IPS-15b (cell line): ENCODE measurements around the gene AKR1C2.
"Not testable (repeated sequence)": the region's sequence is repeated elsewhere in the genome, so short reads cannot be mapped to it uniquely, and the experiment has no call there.

ENCODE experiments used
- H3K27me3 ChIP-seq: one replicate; pipeline ENCODE4 v1.6.1; 2013; ENCODE audit warnings: low read length; ENCODE audit not compliant: control insufficient read depth, insufficient read depth
- H3K36me3 ChIP-seq: one replicate; pipeline ENCODE4 v1.6.1; 2013; ENCODE audit warnings: low read length; ENCODE audit not compliant: control insufficient read depth, insufficient read depth
- H3K4me1 ChIP-seq: one replicate; pipeline ENCODE4 v1.6.1; 2013; ENCODE audit warnings: mild to moderate bottlenecking, low read length; ENCODE audit not compliant: control insufficient read depth, insufficient read depth
- H3K4me3 ChIP-seq: one replicate; pipeline ENCODE4 v1.5.1; 2013; ENCODE audit warnings: low read depth, low read length
- H3K9ac ChIP-seq: one replicate; pipeline ENCODE4 v1.6.1; 2013; ENCODE audit warnings: low read depth, mild to moderate bottlenecking, low read length
- H3K9me3 ChIP-seq: one replicate; pipeline ENCODE4 v1.6.1; 2013; ENCODE audit warnings: mild to moderate bottlenecking, low read length; ENCODE audit not compliant: control insufficient read depth, insufficient read depth

AKR1C2 gene

DNA sequence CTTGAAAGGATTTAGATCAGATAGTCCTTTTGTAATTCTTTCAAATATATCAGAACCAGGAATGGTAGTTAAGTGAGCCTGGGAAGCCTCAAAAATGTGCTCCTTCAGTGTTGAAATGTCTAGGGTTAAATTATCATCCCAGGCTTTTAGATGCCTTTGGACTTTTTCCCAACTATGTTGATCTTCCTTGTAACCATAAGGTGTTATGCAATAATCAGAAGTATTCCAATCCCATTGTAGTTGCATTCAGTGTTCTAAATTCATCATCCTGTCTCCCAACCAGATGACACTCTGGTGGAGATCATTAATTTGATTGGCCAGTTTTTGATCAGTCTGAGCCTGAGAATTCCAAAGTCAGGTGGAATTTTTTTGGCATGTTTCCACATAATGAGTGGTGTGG is 35.1 kb upstream of the AKR1C2 start:
- H3K27me3 ChIP-seq, result no peaks in the 10 kb centered on the region
- H3K9ac ChIP-seq, result no peak overlapping the region
- no peaks in the 10 kb centered on the region for H3K4me1 ChIP-seq
- H3K36me3 ChIP-seq, result no peaks in the 10 kb centered on the region
- H3K4me3 ChIP-seq, result no peak overlapping the region
- H3K9me3 ChIP-seq, result no peaks in the 10 kb centered on the region

DNA sequence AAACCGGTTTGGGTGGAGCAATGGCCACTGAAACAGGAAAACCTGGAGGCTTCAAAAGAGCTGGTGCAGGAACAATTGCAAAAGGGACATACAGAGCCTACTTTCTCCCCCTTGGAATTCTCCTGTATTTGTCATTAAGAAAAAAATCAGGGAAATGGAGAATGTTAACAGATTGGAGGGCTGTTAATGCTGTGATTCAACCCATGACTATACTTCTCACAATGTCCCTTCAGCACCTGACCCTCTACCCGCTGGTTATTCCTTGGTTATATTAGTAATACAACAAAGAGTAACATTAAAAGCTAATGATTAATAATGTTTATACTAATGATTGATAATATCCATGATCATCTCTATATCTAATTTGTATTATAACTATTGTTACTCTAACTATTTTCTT is 34.4 kb upstream of the AKR1C2 start:
- Histone ChIP-seq H3K4me1 (no peaks in the 10 kb centered on the region), H3K4me3 (no peak overlapping the region), H3K36me3 (no peaks in the 10 kb centered on the region), H3K27me3 (no peaks in the 10 kb centered on the region), H3K9ac (no peak overlapping the region), H3K9me3 (no peaks in the 10 kb centered on the region)

DNA sequence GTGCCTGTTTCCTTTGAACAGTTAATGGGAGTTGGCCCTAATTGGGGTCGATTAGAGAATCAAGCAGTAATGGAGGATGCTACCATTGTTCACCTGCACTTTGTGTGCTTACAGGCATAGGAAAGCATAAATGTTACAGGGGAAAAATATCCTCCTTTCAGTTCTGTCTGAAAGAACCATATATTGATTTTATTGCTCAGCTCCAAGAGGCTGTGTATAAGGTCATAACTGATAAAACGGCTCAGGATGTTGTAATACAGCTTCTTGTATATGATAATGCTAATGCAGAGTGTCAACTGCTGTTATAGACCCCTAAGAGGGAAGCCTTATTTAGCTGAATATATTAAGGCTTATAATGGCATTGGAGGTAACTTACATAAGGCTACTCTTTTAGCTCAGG is 32.9 kb upstream of the AKR1C2 start:
- Histone ChIP-seq H3K4me3 (no peak overlapping the region), H3K36me3 (no peaks in the 10 kb centered on the region), H3K4me1 (no peaks in the 10 kb centered on the region), H3K9me3 (no peaks in the 10 kb centered on the region), H3K27me3 (no peaks in the 10 kb centered on the region), H3K9ac (no peak overlapping the region)

- Histone ChIP-seq H3K9me3 (no peaks in the 10 kb centered on the region), H3K4me3 (no peak overlapping the region), H3K27me3 (no peaks in the 10 kb centered on the region), H3K4me1 (no peaks in the 10 kb centered on the region), H3K36me3 (no peaks in the 10 kb centered on the region), H3K9ac (no peak overlapping the region)
Observed at GRCh38 chr10:5035356-5035755, 31.7 kb upstream of the AKR1C2 start.

GRCh38 chr10:5034588-5034987 is 30.9 kb upstream of the AKR1C2 start:
- Histone ChIP-seq H3K9ac (no peak overlapping the region), H3K9me3 (no peaks in the 10 kb centered on the region), H3K27me3 (no peaks in the 10 kb centered on the region), H3K4me1 (no peaks in the 10 kb centered on the region), H3K36me3 (no peaks in the 10 kb centered on the region), H3K4me3 (no peak overlapping the region)

- Histone ChIP-seq H3K36me3 (no peaks in the 10 kb centered on the region), H3K27me3 (no peaks in the 10 kb centered on the region), H3K9ac (no peak overlapping the region), H3K4me1 (no peaks in the 10 kb centered on the region), H3K4me3 (no peak overlapping the region), H3K9me3 (no peaks in the 10 kb centered on the region)
Observed at GRCh38 chr10:5033061-5033778, 29.6 kb upstream of the AKR1C2 start.

DNA sequence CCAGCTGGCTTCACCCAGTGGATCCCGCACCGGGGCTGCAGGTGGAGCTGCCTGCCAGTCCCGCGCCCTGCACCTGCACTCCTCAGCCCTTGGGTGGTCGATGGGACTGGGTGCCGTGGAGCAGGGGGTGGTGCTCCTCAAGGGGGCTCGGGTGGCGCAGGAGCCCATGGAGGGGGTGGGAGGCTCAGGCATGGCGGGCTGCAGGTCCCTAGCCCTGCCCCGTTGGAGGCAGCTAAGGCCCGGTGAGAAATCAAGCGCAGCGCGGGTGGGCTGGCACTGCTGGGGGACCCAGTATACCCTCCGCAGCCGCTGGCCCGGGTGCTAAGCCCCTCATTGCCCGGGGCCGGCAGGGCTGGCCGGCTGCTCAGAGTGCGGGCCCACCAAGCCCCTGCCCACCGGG is 28.8 kb upstream of the AKR1C2 start:
- not testable (repeated sequence) for H3K9me3 ChIP-seq, H3K9ac ChIP-seq, H3K4me3 ChIP-seq, H3K36me3 ChIP-seq, H3K27me3 ChIP-seq, H3K4me1 ChIP-seq

- not testable (repeated sequence) for H3K4me1 ChIP-seq, H3K9ac ChIP-seq, H3K27me3 ChIP-seq, H3K4me3 ChIP-seq, H3K9me3 ChIP-seq, H3K36me3 ChIP-seq
Observed at GRCh38 chr10:5031588-5031987, 27.9 kb upstream of the AKR1C2 start.

DNA sequence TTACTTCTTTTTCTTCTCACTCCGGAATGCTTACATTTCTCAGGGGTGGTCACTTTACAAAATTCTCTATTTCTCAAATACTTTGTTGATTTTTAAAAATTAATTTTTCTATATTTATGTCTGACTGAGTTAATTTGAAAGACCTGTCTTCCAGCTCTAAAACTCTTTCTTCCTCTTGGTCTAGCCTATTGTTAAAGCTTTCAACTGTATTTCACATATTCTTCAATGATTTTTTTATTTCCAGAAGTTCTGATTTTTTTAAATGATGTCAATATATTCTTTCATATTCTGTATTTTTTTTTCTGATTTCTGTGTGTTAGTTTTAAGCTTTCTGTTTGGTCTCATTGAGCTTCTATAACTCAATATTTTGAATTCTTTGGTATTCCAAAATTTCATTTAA is 27.3 kb upstream of the AKR1C2 start:
- H3K27me3 ChIP-seq, result no peaks in the 10 kb centered on the region
- H3K4me1 ChIP-seq, result no peaks in the 10 kb centered on the region
- H3K4me3 ChIP-seq, result no peak overlapping the region
- no peaks in the 10 kb centered on the region for H3K9me3 ChIP-seq
- H3K36me3 ChIP-seq, result no peaks in the 10 kb centered on the region
- H3K9ac ChIP-seq, result no peak overlapping the region

DNA sequence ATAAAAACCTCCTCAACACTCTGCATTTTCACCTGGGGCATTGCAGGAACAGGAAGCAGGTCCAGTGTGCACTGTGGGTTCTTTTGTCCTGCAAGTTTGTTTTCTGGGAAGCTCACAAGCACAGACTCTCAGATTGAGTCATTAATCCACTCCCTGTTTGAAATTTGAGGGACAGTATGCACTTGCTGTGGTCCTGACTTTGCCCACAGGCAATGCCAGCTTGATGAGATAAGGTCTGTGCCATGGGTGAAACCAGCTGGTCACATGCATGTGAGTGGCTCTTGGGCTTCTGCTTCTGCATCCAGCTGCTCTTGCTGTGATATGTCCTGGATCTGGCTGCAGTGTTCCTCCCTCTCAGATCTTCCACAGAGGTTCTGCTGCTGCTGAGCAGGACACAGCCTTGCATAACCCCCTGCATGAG is 21.8 kb upstream of the AKR1C2 start:
- H3K4me1 ChIP-seq, H3K9me3 ChIP-seq, H3K4me3 ChIP-seq, H3K36me3 ChIP-seq, H3K9ac ChIP-seq, H3K27me3 ChIP-seq: not testable (repeated sequence)

DNA sequence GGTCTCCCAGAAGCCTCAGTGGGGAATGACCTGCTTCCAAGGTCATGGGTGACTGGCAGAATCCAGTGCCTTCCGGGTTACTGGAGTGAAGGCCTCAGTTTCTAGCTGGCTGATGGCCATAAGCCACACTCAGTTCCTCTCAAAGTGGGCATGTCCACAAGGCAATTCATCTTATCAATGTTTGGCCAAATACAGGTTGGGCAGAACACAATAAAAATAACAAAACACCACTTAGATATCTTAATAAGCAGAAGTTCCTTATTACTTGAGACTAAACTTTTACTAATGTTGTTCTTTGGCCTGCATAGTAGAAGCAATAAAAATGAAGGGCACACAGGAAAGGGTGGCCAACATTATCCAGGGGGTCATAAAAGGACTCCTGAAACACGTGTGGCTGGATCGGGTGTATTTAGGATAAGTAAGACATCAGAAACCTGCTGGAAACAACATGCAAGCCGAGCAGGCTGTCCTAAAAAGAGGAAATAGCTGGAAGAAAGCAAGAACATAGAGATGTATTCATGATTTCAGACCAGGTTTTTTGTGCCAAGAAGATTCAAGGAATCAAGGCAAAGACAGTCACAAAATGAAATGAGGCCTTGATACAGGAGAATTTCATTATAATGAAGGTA is 19.6 kb upstream of the AKR1C2 start:
- no peak overlapping the region for H3K9ac ChIP-seq
- H3K4me1 ChIP-seq, result no peaks in the 10 kb centered on the region
- no peaks in the 10 kb centered on the region for H3K27me3 ChIP-seq
- no peaks in the 10 kb centered on the region for H3K36me3 ChIP-seq
- H3K9me3 ChIP-seq, result no peaks in the 10 kb centered on the region
- no peak overlapping the region for H3K4me3 ChIP-seq

- not testable (repeated sequence) for H3K4me1 ChIP-seq, H3K9ac ChIP-seq, H3K27me3 ChIP-seq, H3K4me3 ChIP-seq, H3K36me3 ChIP-seq, H3K9me3 ChIP-seq
Observed at GRCh38 chr10:5021624-5022290, 18.1 kb upstream of the AKR1C2 start.
